Spleen (tissue), 7 donors: ENCODE data around the gene TMEM144.

ENCODE experiments used
- POLR2A ChIP-seq, 3 donors: fragments of 450-650 bp; IDR thresholded peaks; one replicate each; pipeline ENCODE4 v1.5.1; 2017; ENCODE audit warnings: antibody characterized with exemption in 3 of 3, mild to moderate bottlenecking in 1 of 3
- POLR2AphosphoS5 ChIP-seq, 3 donors: sonication (generic); formaldehyde crosslinking; IDR thresholded peaks; one replicate each; pipeline ENCODE4 v1.5.1; 2017; ENCODE audit warnings: antibody characterized with exemption in 3 of 3
- TF ChIP-seq, protein P1 (sequence below), 11 experiments: fragments of 200-600 bp in 7 of 11; fragments of 450-650 bp in 4 of 11; sonication (generic) in 4 of 11; IDR thresholded peaks in 8 of 11; conservative IDR thresholded peaks in 3 of 11; 1 replicate in 7 of 11; 2 replicates in 4 of 11; pipeline versions ENCODE4 v1.4.0 to v1.8.0; 2016 to 2021; ENCODE audit warnings: antibody characterized with exemption in 11 of 11, inconsistent platforms in 4 of 11, mild to moderate bottlenecking in 1 of 11
- donor health status: DM: no; HTN: no; CAD: no; lungs with moderate emphysema.
- donor health status: DM: no; HTN: no; CAD: no.
- donor health status: DM: no; HTN: no; CAD: no.

DNA sequence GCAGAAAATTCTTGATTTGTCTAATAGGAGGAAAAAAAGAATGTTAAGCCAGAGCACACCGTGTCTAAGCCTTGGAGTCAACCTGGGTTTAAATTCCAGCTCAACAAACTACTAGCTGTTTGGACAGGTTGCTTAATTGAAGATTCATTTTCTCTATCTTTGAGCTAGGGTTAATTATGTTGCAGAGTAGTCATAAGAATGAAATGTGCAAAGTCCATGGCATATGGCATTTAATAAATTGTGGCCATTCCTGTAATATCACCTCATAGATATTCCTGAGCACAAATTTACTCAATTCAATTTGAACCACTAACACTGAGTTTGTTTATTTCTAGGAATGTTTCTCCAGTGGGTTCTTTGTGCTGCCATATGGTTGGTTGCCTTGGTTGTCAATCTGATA is 4.6 kb downstream of the TMEM144 start:
- TF ChIP-seq, protein P1, sequence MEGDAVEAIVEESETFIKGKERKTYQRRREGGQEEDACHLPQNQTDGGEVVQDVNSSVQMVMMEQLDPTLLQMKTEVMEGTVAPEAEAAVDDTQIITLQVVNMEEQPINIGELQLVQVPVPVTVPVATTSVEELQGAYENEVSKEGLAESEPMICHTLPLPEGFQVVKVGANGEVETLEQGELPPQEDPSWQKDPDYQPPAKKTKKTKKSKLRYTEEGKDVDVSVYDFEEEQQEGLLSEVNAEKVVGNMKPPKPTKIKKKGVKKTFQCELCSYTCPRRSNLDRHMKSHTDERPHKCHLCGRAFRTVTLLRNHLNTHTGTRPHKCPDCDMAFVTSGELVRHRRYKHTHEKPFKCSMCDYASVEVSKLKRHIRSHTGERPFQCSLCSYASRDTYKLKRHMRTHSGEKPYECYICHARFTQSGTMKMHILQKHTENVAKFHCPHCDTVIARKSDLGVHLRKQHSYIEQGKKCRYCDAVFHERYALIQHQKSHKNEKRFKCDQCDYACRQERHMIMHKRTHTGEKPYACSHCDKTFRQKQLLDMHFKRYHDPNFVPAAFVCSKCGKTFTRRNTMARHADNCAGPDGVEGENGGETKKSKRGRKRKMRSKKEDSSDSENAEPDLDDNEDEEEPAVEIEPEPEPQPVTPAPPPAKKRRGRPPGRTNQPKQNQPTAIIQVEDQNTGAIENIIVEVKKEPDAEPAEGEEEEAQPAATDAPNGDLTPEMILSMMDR (IDR thresholded peaks at IDR 0.05 in 8 of 11, conservative IDR thresholded peaks at IDR 0.05 in 3 of 11), result no peak
- TF ChIP-seq POLR2A (IDR thresholded peaks at IDR 0.05) (no peak), POLR2AphosphoS5 (IDR thresholded peaks at IDR 0.05) (no peak)
